ENCODE data around the gene VSIG1.

Gene VSIG1

DNA sequence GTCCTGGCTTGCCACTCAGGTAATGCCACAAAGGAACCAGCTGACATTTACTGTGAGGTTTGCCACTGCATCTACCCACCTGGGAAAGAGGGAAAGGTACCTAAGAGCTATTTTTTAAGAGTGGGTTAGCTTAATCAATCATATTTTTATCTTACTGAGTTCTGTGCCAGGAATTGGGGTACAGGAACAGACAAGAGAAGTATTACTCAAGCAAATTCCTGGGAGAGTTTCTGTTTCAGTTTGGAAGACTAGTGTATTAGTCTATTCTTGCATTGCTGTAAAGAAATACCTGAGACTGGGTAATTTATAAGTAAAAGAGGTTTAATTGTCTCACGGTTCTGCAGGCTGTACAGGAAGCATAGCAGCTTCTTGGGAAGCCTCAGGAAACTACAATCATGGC, 23.3 kb downstream of the VSIG1 start:
- no peak for DNase-seq

DNA sequence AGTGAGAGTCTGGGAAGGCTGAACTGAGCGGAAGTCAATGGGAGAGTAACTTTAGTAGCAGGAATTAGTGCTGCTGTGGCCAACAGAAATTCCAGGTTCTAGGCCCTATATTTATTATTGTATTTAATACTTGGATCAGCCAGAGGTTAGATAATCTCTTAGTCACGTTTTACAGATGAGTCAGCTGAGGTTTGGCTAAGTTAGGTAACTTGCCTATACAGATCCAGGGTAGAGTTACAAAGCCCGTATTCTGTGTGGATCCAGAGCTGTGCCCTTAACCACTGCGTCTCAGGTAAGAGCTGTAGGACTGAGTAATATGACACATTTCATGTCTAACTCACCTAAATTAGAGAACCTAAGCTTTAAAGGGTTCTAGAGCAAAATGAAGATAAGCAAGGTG, 26.0 kb downstream of the VSIG1 start:
- DNase-seq = no peak

DNA sequence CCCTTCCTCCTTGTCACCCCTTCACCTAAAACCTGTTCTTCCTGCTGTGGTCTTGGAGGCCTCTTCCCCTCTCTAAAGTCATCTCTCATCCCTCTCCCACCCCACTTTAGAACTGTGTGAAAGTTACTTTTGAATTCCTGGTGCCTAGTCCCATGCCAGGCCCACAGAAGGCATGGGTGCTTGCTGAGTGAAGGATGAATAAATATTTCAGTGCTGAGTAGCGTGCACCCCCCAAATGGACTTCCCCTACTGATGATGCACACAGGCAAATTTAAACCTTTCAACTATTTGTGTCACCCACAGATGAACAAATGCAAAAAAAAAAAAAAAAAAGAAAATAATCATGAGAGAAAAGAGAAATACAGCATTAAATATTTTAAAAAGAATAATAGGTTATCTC, 26.7 kb downstream of the VSIG1 start:
- no peak for DNase-seq

DNA sequence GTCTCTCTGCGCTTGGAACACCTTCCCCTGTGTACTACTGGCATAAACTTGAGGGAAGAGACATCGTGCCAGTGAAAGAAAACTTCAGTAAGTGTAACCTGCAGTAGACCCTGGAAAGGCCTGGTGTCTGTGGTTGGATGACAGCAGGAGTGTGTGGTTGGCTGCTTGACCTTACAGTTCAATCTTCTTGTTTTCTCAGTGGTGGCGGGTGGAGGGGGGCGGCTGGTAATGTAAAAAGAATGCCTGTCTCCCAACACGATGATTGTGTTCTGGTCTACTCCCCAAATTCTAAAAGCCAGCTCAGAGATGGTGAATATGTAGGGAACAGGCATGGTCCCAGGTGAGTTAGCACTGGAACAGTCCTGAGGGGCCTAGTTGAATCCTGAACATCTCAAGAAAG, 27.9 kb downstream of the VSIG1 start:
- no peak for DNase-seq

DNA sequence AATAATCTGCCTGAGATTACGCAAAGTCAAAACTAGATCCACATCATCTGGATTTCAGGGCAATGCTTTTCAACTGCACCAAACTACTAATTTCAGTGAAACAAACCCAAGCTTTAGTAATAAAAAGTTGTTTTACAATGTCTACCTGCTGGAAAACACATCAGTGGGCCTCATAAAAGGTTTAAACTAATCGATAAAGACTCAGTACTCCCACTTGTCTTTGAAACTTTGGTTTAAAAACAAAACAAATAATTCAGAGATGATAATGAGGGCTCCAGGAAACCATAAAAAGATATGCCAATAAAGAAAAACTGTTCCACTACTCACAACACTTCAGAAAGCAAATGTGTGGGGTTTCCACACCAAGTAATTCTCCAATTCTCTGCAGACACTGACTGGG, 36.2 kb downstream of the VSIG1 start:
- DNase-seq = no peak

DNA sequence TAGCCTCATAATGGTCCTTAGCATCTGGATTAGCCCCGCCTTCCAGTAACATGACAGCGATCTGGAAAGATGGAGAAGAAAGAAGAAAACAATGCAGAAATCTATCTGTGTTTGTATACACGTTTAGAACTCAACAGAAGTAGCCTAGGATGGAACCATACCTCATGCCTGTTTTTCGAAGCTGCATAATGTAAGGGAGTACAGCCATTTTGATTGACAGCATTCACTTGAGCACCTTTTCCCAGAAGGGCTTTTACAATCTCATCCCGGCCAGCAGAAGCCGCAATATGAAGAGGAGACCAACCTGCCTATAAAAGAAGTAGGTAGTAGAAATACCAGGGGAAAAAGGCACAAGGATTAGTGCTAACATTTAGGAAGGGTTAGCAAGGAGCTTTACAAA, 42.9 kb downstream of the VSIG1 start:
- DNase-seq = no peak

DNA sequence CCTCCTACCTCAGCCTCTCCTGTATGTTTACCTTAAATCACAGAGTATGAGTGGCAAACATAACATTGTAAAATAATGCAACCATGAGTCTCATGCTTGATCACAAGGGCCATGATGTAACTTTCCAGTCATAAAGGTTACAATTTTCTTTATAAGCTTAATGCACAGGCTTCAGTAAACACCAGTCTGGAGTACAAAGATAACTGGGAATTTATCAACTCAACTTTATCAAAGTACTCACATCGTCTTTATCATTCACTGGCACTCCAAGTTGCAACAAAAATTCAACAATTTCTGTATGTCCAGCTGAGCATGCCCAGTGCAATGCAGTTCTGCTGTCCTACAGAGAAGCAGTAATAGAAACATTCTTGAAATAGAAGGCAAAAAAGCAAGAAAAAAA, 43.6 kb downstream of the VSIG1 start:
- DNase-seq = no peak

DNA sequence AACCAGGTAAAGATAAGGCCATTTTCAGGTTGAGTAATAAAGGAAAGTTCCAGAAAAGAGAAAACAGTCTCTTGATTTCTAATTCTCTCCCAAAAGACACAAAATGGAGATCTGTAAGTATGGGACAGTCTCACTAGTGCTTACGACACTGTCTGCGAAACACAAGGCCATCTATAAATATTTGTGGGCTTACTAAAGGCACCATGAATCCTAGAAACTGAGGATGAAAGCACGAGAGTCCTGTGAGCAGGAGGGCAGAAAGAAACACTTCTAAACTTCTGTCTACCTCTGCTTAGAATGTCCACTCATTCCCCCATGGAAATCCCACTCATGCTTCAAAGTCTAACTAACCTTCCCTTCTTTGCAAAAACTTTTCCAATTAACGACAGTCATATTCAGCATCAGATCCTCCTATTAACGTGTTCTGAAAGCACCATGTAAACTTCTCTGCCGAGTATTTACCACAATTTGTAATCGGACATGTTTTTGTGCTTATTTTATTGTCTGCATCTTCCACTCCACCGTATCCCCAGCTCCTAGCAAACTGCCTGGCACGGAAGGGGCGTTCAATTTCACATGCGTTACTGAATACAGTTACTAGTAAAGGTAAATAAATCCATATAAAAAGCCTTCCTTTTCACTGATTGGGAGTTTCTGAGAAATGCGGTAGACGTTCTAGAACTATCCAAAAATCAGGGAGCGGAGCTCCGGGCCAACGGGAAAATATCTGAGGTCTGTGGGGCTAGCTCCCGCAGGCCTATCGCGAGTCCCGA, 45.8 kb downstream of the VSIG1 start:
- no peak for DNase-seq

DNA sequence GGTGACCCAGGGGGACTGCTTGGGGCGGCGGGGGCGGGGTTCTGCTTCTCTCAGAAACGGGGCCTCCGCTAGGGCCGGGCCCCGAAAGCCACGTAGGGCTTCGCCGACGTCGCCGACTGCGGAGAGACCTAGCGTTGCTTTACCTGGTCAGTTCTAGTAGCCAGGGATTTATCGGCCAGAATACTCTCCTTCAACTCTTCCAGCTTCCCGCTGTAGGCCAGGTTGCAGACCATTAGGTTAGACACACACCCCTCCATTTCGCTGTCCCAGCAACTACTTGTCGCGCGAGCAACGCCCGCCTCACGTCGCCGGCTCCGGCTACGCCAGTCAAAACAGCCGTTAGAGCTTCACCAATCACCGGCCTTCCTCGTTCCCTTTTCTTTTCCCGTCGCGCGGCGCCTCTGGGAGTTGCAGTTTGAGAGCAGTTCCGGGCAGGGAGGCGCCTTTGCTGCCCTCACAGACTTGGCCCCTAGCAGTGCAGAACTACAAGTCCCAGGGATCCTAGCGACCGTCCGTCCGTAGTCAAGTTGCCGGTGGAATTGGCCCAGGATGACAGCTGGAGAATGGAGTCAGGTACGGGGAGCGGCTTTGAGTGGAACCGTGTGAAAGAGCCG, 46.5 kb downstream of the VSIG1 start, which contains the start of the genes ATG4A and PSMD10:
TSS of gene ATG4A (plus strand) at position 515 of the 614 bp plus-strand sequence. CDS start at position 564, 49 bp downstream.
TSS of gene PSMD10 (minus strand) at position 279 of the 614 bp plus-strand sequence. CDS start at position 257, 22 bp downstream.
- peak; percentile 93 for DNase-seq

DNA sequence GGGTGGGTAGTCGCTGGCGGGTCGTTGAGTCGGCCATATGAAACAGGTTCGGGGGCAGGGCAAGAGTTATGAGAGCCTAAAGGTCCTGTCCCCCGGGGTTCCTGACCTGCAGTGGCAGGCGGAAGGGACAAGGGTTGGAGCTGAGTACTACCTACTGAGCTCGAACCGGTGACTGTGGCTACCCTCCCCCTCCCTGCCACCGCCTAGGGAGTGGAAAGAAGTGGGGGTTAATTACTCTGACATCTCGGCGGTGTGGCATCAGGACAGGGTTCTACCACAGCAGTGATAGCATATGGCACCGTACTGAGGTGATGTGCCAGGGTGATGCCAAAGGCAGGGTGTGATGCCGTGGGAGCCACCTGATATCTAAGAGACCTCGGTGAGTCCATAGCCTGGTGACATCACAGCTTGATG, 47.0 kb downstream of the VSIG1 start:
- no peak for DNase-seq

DNA sequence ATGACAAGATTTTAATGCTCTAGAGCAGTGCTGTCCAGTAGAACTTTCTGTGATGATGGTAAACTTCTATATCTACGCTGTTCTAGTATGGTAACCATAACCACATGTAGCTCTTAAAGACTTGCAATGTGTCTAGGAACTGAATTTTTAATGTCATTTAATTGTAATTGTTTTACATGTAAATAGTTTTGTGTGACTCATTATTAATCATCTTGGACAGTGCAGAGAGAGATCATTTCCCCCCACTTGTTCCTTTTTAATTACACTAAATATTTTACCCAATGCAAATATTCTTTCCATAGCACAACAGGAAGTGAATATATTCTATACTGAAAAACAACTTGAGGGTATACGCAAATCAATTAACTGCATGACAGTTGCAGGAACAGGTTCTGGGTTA, 52.5 kb downstream of the VSIG1 start:
- DNase-seq = no peak

DNA sequence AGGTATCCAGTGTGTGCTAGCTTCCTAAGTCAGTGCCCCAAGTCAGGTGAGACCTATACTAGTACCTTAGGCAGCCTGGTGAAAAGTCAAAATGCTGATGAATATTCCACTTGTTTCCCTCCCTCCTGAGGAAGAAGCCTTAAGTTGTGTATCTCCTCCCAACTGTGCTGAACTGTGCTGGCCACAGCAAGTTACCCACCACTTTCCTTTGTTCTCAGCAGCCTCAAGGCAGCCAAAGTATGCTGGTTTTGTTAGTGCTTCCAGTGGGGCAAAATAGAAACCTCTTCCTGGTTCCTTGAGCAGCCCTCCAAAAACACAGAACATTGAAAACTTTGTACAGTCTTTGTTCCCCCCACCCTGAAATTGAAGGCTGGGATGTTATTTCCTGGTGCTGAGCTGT, 60.6 kb downstream of the VSIG1 start:
- DNase-seq = no peak

DNA sequence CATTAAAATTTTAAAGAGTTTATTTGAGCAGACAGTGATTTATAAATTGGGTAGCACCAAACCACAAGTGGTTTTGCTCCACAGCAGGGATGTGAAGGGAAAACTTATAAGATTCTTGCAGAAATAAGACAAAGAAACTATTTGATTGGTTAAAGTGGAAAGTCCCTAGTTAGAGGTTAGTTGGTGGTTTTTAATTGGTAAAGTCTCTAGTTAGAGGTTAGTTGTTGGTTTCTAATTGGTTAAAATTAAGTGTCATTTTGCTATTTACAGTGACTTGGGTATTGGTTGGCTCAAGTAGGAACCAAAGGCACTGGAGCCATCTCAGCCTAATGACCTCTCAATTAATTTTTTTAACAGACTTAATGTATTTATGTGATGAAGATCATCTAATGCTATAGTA, 69.7 kb downstream of the VSIG1 start:
- DNase-seq = no peak

DNA sequence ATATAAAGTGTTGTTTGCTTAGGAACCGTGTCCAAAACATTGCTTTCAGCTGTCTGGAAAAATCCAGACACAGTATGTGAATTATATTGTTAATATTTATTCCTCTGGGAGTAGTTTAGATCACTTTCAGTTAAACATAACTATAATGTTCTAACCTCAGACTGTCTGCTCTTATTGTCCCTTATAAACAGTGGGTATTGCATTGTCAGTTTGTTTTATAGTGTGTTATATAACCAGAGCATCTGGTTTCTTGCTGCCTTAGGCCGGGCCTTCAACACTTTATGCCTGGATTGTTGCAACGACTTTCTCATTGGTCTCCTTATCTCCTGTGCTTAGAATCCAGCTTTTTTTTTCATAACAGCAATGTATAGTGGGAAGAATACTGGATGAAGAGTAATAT, 73.1 kb downstream of the VSIG1 start:
- DNase-seq = no peak

DNA sequence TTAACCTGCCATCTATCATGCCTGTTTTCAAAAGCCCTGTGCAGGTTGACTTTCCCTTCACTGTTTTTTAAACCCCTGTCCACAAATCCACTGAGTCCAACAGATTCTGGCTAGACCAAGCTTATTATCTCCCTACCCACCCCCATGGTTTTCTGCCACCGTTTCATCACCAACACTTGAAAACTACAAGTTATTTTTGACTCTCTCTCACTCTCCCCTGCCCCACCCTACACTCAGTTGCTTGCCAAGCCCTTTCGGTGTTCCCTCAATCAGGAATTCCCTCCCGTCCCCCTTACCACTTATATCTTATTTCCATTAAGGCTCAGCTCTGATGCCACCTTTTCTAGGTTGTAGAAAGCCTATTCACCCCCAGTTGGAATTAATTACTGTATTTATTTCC, 76.4 kb downstream of the VSIG1 start:
- no peak for DNase-seq

DNA sequence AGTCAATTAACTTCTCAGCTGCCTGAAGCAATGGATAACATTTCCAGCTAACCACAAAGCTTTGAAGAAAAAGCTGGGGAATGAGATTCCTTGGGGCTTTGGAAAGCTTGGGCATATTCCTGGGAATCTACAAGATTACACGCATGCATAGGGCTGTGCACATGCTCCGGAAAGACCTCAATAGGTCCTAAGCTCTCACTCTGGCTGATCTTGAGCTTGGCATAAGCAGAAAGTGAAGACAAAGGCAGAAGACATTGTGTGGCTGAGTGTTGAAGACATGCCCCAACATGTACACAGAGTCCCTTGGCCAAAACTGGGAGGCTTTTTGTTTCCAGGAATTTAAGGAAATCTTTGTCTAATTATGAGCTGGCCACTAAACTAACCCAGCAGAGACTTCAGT, 77.9 kb downstream of the VSIG1 start:
- DNase-seq = no peak

DNA sequence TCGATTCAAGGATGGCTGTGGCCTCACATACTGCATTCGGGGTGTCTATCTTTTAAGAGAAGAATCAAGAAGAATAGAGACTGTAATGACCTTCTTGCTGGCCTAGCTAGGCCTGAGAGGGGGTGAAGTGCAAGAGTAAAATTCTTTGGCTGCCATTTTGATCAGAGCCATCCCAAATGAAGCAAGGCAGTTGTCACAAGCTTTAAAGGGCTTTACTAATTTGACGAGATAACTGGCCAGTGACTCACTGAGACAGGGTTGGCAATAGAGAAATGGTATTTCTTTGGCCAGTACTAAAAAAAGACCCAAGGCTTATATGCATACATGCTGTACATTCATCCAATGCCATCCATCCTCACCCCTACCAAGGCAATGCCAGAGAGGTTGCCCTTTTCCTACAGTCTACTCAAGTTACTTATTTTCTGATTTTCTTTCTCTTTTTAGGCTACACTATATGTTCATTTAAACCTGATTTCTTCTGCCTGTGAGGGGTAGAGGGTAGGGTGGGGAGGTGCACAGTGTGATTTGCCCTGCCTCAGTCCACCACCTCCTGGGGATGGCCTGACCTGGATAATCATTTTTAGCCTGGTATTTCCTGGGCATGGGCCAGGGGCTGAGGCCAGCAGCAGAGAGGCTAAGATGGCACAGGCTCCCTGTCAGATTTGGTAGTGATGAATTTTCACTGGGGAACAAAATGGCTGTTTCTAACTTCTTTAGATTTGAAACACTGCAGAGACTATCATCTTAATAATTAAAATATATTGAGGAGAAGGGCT, 78.9 kb downstream of the VSIG1 start:
- no peak for DNase-seq

DNA sequence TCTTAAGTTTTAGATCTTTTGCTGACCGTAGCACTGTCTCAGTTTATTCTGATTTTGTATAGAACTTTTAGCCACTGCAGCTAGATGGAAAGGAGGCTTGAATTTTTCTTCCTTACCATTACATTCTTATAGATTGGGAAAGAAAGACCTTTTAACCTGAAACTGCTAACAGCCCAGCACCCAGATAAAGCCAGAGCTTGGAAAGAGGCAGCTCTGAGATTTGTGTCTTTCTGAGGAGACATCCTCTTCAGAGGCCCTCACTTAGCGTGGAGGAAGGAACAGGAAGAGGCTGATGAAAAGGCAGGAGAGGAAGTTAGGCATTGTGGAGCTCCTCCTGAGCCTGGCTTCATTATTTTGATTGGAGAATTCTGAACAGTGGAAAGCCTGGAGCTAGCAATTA, 81.8 kb downstream of the VSIG1 start:
- DNase-seq = no peak

DNA sequence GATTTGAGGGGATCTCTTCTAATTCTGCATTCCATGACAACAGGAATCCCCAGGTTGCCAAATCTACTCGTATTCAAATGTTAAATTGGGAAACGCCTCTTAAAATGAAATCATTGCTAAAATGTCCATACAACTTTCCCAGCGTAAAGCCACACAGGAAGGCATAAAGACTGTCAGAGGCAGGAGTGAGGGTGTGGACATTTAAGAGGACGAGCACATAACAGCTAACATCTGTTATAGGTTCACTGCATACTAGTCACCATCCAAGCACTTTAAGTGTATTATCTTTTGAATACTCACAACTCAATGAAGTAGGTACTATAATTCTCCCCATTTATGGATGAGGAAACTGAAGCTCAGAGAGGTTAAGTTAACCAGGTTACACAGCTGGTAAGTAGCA, 82.3 kb downstream of the VSIG1 start:
- DNase-seq = no peak
